Activated gamma-delta T cell treated with anti-CD3 and anti-CD28 coated beads, Interleukin-2, amount 50 U/mL, for 16 hours (primary cell): Measurements from ENCODE around the gene POFUT1.
"Not testable (repeated sequence)": the region's sequence is repeated elsewhere in the genome, so short reads cannot be mapped to it uniquely, and the experiment has no call there.

ENCODE experiments used
- DNase-seq: peaks from one replicate; pipeline ENCODE4 v3.0.0-alpha.2; 2020; ENCODE audit warnings: low read depth

Gene POFUT1

DNA sequence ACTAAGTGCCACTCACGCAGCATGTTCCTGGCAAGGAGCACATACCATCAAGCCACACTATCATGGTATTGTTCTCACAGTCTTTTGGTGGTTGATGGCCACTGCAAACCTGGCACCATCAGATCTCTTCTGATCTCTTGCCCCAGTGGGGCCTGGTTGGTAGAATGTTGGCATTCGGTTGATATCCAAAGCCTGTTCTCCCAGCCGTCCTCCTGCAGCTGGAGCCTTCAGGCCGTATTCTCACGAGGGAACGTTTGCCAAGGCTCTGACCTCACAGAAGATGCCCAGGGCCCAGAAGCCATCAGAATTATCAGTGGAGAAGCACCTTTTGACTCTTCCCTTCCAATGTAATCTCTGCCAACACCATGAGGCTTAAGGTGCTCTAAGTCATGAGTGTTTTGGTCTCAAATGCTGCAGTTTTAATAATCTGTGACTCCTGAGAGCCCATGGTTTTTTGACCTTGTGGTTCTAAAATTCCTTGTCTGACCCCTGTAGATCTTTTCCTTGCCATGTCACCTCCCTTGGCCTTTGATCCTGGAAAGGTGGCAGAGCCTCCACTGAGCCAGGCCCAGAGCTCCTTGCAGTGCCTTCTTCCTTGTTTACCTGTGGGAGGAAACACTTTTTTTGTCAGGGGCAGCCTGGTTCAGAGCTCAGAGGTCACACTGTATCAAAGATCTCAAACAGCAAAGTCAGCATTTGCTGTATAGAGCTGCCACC, 27.8 kb downstream of the POFUT1 start:
- no peak for DNase-seq

DNA sequence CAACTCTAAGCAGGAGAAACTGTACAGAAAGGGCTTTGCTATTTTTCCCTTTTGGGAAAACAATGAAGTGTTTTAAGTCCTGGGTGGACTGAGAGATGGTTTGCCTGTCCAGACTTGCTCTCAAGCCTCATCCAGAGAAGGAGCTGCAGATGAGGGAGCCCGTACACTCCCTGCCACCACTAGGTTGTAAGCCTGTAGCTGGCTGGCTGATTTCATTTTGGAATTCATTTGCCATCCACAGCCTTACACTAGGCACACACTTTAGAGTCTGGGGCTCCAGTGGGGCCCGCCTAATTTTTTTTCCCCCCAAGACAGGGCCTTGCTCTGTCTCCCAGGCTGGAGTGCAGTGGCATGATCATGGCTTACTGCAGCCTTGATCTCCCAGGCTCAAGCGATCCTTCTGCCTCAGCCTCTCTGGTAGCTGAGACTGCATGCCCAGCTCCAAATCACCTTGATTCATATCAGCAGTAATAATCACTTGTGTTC, 28.4 kb downstream of the POFUT1 start:
- no peak for DNase-seq

DNA sequence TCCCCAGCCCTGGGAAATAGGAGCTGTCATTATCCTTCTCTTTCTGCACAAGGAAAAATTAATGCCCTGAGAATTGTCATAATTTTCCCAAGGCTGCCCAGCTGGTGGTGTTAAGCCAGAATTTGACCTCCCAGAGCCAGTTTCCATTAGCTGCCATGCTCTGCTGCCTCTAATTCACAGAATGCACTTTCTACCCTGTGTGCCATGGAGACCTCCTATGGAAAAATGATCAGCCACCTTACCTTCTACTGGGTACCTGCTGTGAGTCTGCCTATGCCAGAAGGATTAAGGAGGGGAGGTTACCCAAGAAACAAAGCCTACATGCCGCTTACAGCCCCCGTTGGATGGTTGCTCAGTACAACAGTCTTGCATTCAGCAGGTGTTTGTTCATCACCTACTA, 29.1 kb downstream of the POFUT1 start:
- no peak for DNase-seq

DNA sequence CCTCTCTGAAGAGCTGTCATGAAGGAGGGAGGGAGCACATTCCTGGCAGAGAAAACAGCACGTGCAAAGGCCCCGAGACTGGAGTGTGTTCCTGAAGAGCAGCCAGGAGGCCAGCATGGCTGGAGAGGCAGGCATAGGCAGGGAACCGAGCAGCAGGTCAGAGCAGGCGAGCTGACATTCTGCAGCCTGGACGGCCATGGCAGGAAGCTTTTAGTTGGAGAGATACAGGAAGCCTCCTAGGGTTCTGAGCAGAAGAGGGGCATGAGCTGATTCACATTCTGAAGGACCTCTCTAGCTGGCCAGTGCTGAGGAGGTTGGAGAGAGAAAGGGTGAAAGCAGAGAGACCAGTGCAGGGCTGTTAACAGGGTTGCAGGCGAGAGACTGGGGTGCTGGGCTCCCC, 29.7 kb downstream of the POFUT1 start:
- DNase-seq: no peak

DNA sequence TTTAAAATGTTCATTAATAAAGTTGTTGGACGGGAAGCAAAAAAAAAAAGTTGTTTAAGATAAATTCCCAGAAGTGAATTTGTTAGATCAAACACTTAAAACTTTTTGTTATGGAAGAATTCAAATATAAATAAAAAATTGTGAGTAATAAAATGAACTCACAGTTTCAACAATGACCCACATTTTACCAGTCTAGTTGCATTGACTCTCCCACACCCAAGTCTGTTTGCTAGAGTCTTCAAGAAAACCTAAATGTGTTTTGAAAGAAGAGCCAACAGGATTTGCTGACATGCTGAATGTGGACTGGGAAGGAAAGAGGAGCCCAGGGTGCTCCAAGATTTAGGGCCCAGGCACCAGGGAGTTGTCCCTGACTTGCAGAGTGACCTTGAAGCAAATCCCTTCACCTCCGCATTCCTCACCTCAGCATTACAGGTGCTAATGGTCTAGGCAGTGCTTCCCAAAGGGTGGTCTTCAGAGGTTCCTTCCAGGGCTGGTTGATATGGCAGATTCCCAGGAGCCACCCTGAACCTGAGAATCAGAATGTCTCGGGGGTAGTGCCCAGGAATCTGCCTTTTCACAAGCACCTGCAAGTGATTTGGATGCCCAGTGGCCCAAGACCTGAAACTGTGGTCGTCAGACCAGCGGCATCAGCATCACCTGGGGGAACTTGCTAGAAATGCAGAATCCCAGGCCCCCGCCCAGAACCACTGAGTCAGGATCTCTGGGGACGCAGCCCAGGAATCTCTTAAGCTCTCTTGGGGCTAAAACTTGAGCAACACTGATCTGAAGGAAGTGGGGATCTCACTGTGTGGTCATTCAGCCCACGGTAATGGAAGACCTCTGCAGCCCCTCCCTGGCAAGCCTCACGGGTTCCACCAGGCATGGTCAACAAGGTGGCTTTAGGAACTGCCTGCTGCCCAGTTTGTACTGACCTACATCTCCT, 31.1 kb downstream of the POFUT1 start:
- DNase-seq: no peak

DNA sequence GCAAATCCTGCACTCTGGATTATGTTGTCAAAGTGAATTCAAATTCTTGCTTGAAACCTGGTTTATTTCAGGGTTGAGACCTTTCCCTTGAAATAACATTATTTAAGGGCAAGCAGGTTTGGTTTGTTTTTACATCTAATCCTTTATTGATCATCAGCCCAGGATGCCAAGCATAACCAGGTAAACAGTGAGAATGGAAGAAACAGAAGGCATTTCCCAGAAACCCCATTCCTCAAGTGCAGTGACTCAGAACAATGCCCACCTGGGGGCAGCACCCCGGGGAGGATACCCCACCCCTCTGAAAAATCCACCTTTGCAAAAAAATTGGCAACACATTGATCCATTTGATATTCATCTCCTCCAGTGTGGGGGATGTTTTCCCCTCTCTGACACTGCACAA, 32.5 kb downstream of the POFUT1 start:
- DNase-seq: no peak

DNA sequence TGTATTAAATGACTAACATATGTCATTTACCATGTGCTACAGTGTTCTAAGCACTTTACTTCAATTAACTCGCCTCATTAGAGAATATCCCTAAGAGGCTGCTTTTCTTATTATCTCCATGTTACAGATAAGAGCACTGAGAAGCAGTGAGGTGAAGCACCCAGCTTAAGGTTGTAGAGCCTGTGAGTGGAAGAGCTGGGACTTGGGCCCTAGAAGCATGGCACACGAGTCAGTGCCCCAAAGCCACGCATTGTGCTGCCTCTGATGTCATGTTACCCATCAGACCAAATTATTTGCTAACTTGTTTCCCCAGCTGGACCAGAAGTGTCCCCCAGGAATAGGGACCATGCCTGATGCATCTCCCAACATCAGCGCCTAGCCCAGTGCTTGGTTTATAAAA, 34.1 kb downstream of the POFUT1 start:
- DNase-seq: no peak

DNA sequence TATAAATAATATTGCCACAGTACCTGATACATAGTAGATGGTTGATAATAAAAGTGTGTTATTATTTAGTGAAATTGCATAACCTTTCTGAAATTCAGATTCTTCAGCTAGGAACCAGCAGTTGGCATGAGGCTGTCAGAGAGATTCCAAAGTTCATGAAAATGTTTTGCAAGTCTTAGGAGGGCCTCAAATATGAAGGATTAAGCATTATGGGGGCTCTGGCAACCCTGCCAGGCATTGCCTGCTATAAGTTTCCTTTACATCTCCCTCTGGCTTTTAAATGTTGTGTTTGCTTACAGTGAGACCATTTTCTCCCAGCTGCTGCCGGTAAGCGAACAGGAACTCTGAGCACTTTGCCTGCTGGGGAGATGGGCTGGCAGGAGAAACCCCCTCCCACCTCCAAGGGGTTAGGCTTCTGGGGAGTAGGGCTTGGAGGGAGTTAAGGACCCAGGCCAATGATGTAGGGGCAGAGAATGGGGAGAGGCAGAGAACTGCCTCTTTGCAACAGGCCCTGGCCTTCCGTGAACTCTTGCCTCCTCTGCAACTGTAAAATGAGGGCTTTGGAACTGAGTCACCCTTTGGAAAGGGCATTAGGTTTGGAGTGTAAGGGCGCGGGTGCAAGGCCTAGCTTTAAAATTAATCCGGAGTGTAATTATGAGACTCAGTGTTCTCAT, 36.6 kb downstream of the POFUT1 start:
- no peak for DNase-seq

DNA sequence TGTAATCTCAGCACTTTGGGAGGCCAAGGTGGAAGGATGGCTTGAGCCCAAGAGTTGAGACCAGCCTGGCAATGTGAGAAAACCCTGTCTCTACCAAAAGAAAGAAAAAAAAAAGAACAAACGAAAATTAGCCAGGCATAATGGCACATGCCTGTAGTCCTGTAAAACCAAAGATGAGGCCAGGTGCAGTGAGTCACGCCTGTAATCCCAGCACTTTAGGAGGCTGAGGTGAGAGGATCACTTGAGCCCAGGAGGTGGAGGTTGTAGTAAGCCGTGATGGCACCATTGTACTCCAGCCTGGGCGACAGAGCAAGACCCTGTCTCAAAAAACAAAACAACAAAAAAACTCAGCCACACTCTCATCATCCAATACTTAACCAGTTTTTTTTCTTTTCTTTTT, 37.3 kb downstream of the POFUT1 start:
- DNase-seq: no peak

DNA sequence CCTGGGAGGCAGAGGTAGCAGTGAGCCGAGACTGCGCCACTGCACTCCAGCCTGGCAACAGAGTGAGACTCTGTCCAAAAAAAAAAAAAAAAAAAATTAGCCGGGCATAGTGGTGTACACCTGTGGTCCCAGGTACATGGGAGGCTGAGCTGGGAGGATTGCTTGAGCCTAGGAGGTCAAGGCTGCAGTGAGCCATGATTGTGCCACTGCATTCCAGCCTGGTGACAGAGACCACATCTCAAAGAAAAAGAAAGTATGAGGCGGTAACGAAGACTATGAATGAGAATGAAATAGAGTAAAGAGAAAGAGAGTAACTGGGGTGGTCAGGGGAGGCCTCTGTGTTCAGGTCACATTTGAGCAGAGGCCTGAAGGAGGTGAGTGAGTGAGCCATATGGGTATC, 38.5 kb downstream of the POFUT1 start:
- not testable (repeated sequence) for DNase-seq

DNA sequence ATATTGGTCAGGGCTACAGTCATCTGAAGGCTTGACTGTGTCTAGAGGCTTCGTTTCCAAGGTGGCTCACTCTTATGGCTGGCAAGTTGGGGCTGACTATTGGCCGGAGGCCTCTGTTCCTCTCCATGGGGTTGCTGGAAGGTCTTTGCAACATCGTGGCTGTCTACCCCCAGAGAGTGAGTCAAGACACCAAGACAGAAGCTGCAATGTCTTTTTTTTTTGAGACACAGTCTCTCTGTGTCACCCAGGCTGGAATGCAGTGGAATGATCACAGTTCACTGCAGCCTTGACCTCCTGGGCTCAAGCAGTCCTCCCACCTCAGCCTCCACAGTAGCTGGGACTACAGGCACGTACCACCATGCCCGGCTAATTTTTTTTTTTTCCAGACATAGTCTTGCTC, 40.4 kb downstream of the POFUT1 start:
- no peak for DNase-seq

DNA sequence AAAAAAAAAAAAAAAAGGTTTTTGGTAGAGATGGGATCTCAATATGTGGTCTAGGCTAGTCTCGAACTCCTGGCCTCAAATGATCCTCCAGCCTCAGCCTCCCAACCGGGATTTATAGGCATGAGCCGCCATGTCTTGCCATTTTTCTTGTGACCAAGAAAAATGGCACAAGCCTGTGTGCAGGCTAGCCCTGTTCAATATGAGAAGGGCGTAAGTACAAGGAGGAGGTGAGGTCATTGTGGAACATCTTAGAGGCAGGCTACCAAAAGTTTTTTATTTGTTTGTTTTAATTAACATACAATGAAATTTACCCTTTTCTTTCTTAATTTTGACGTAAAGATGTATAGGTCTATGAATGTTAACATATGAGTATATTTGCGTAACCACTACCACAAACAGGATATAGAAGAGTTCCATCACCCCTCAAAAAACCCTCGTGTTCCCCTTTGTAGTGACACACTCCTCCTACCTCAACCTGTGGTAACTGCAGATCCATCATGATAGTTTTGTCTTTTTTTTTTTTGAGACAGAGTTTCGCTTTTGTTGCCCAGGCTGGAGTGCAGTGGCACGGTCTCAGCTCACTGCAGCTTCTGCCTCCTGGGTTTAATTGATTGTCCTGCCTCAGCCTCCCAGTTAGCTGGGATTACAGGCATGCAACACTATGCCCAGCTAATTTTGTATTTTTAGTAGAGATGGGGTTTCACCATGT, 41.5 kb downstream of the POFUT1 start:
- DNase-seq: peak; percentile 25

DNA sequence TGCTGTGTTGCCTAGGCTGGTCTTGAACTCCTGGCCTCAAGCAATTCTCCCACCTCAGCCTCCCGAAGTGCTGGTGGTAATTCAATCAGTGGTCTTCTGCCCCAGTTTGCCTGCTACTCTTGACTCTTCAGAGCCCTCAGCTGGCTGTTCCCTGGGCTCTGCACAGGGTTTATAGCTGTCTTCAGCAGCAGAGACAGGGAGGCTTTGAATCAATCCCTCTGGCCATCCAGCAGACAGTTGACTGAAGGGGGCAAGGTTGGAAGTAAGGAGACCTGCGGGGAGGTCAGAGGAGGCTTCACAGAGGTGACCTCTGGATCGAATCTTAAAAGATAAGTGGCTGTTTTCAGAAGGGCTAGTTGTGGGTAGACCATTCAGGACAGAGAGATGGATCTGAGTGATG, 43.8 kb downstream of the POFUT1 start:
- no peak for DNase-seq

DNA sequence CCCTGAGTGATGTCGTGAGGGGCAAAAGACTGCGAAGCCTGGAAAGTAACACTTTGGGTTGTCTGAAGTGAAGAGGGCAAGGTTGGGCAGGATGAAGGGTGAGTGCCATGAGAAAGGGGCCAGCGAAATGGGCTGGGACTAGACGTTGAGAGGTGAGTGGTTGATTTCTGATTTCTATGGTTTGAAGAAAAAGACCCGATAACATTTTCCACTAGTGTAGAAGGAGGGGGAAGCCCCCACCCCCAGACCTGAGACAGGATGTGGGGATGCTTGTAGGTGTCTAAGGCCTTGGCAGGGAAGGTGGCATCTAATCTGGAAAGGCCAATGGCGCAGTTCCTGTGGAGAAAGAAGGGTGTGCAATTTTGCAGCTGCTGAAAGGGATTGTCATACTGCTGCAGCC, 44.5 kb downstream of the POFUT1 start:
- DNase-seq: peak; percentile 54

DNA sequence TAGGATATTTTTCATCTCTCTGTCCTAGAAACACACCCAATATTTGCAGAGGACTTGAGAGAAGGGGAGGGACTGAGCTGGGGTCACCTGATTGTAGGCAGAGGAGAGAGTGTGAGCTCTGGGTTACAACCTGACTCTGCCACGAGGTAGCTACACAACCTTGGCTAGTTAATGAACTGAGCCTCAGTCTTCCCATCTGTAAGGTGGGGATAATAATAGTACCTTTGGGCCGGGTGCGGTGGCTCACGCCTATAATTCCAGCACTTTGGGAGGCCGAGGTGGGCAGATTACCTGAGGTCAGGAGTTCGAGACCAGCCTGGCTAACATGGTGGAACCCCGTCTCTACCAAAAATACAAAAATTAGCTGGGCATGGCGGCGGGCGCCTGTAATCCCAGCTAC, 53.3 kb downstream of the POFUT1 start:
- not testable (repeated sequence) for DNase-seq

DNA sequence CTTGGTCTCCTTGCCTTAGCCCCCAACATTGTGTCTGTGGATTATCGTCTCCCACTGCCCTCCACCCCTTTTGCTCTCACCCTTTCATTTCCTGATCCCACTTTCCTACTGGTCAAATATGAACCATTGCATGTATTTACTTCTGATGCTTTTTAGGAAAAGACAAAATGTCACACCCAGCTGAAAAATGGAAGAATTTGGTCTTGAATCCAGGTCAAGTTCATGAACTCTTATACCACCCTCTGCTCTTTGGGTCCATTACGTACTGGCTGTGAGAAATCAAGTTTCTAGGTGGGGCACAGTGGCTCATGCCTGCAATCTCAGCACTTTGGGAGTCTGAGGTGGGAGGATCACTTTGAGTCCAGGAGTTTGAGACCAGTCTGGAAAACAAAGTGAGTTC, 54.0 kb downstream of the POFUT1 start:
- no peak for DNase-seq

DNA sequence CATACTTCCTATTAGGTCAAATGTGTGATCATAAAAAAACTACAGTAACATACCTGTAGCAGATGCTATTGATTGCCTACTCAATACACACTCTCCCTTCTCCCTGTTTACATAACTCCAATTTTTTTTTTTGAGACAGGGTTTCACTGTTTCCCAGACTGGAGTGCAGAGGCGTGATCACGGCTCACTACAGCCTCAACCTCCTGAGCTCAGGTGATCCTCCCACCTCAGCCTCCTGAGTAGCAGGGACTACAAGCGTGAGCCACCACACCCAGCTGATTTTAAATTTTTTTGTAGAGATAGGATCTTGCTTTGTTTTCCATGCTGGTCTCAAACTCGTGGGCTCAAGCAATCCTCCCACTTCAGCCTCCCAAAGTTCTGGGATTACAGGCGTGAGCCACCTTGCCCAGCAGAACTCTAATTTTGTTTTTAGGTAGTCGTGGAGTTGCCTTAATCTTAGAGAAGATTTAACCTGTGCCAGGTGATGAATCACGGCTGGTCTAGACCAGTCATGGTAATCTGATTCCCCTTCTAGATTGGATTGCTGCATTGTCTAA, 55.8 kb downstream of the POFUT1 start:
- DNase-seq: no peak

DNA sequence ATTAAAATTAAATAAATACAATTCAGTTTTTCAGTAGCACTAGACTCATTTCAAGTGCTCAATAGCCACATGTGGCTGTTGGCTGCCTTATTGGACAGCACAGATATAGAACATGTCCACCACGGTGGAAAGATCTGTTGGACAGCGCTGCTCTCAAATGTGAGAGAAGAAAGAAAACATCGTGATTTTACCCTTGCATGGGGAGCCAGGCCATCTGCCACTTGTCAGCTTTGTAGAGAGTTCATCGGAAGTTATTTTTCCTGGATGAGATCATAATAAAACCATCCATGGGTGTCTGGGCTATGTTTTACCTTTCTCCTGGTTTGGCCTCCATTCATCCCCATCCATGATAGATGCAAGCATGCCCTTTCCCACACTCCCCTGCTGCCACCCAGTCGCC, 63.9 kb downstream of the POFUT1 start:
- DNase-seq: no peak

DNA sequence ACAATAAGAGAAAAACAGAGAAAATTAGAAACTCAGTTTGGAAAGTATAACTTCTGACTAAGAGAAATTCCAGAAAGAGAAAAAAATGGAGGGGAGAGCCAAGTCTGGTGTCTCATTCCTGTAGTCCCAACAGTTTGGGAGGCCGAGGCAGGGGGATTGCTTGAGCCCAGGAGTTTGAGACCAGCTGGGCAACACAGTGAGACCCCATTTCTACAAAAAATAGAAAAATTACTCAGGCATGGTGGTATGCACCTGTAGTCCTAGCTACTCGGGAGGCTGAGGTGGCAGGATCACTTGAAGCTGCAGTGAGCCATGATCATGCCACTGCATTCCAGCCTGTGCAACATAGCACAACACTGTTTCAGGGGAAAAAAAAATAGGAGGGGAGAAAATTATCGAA, 66.7 kb downstream of the POFUT1 start:
- no peak for DNase-seq

DNA sequence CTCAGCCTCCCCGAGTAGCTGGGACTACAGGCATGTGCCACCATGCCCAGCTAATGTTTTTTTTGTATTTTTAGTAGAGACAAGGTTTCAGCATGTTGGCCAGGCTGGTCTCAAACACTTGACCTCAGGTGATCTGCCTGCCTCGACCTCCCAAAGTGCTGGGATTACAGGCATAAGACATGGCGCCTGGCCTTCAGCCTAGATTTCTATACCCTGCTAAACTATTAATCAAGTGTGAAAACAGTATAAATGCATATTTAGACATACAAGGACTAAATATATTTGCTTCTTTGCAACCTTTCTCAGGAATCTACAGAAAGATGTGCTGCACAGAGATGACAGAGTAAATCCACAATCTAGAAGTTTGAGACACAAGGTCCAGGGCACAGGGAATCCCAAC, 67.5 kb downstream of the POFUT1 start:
- not testable (repeated sequence) for DNase-seq

DNA sequence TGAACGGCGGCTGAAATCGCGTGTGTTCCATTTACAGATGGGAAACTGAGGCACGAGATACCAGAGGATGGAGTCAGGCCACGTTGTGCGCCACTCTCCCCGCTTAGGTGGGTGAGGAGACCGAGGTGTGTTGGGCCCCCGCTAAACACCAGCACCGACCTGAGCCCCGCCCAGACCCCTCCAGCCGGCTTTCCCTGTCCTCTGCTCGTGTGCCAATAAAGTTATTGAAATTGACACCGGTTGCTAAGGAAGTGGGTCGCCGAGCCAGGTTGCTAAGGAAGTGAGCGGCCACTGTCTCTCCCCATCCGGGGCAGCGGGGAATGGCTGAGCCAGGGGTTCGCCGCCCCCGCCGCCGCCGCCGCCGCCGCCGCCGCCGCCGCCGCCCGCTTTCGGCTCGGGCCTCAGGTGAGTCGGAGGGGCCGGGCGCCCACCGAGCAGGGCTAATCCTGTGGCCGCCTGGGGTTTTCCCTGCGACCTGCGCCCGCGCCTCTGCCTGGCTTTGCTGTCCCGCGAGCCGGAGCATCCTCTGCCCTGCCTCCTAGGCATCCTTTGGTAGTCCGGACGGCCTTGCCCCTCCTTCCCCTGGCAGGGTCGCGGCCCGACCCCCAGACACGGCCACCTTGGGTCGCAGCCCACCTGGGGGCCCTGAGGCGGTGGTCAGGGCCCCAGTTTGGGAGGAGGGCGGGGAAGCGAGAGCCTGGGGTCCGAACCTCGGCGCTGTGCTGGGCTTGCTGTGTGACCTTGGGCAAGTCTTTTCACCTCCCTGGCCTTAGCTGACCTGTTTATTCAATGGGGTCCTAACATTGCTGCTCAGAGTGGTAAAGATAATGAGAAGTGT, 69.9 kb downstream of the POFUT1 start, which contains the start of gene KIF3B:
KIF3B (plus strand) TSS at position 291 of the 838 bp plus-strand sequence. CDS start 32,127 bp downstream, outside the sequence.
- DNase-seq: peak; percentile 82
